ENCODE results near the gene UBR4. TPM values are rescaled to one million over a fixed set of nuclear protein-coding genes. Genes with fewer than 3 reads are reported as not detected.

The UBR4 gene
- total RNA-seq, 4 donors from 2014 or later, result 124 to 198 (median 131) TPM

DNA sequence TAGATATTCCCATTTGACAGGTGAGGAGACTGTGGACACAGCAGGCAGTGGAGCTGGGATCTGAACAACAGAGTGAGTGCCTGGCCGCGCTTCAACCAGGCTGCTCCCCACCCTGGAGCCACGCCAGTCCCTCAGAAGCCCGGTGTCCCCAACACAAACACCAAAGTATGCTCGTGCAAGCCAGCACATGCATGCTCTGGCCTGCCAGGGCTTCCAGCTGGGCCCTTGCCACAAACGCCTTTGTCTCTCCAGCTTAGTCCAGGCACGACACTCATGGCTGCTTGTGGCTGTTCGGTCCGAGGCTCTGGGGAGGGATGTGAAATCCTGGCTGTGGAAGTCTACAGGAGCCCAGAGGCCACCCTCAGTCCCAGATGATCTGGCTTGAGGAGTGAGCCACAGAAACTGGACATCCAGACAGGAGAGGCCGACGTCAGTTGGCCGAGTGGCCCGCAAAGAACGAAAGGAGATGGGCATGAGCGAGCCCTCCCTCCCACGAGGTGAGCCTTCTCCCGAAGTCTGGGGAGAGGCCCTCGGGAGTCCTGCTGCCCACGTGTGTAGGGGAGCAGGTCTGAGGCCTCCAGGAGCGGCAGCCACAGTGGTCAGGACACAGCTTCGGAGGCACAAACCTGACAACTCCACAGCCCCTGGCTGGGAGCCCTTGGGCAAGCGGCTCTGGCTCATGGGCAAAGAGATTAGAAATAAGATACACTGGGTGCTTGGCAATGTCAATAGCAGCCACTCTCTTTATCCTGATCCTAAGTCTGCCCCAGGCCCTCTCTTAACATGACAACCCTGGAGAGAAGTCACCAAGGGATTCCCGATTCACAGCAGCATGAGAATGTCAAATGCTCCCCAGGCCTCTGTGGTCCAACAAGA lies 136.5 kb downstream of the UBR4 start:
- TF ChIP-seq CTCF (IDR thresholded peaks at IDR 0.05; ENCODE audit: low read depth), result no peak

DNA sequence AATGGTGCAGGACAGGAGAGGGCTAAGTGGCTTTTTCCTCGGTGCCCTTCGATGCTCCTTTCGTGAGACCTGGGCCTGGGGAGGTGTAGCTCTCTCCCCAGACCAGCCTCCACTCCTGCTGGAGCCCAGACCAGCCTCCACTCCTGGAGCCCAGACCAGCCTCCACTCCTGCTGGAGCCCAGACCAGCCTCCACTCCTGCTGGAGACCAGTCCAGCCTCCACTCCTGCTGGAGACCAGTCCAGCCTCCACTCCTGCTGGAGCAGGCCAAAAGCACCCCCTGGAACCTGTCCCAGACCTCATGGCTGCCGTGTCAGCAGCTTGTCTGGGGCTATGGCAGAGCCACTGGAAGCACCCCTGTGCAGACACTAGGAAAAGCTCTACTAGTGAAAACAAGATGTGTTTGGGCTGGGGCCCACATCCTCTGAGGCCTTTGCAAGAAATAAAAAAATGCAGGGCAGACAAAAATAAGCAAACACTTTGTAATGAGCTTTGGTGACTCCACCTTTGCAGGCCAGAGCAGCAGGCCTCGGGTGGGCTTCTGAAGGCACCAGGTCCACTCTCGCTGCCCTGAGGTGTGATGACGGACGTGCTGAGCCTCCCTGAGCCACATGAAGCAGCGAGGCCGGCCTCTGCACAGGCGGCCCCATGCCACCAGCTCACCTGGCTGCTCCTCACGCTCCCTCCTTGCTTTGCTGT lies 137.6 kb downstream of the UBR4 start:
- TF ChIP-seq CTCF (IDR thresholded peaks at IDR 0.05; ENCODE audit: low read depth), result no peak

DNA sequence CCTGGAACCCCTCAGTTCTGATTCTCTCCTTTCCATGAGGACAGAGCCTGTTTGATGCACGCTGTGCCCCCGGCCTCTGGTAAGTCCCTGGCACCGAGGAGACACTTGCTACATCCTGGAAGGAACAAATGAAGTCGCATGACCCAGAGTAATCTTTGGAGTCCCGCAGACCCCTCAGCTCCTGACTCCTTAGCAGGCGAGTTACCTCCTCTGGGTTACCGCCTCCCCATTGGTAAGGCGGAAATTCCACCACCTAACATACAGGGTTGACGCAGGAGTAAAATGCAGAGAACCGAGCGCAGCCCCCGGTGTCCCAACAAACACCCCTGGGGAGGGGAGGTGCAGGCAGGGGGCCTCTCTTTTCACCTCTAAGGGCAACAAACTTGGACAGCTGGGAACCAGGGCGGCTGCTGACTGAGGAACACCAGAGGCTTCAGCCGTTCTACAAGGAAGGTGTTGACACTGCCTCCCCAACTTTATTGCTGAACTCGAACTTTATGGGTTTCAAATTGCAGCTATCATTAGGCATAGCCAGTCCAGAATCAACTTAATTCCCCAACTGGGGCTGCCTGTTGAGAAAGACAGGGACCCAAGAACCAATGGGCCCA lies 138.3 kb downstream of the UBR4 start:
- no peak for TF ChIP-seq CTCF (IDR thresholded peaks at IDR 0.05; ENCODE audit: low read depth)

DNA sequence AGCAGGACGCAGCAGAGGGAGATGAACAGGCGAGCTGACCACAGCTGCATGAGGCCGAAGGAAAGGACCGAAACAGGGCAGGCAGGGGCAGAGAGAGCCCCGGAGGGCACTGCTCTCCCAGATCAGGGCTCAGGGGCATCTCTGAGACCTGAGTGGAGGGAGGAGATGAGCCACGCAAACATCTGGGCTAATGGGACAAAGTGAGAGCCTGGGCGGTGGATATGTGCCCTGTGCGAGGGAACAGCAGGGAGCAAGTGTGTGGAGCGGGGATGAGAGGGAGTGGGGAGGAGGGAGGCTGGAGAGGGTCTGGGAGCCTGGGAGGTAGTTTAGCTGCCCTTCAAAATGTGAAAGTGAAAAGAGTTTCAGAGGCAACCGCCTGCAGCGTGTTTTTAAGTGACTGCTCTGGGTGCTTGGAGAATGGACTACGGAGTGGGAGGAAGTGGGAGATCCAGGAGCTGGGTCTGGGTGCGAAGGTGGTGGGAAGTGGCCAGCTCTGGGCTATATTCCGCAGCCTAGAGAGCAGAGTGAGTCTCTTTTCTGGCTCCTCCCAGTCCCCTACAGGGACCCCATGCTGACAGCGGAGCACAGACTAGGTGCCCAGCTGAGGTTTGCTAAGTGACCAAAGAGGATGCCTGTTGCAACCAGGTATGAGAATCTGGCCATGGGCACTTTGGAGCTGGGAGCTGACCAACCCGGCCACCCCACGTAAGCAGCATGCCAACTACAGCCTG lies 139.0 kb downstream of the UBR4 start:
- no peak for TF ChIP-seq CTCF (IDR thresholded peaks at IDR 0.05; ENCODE audit: low read depth)

DNA sequence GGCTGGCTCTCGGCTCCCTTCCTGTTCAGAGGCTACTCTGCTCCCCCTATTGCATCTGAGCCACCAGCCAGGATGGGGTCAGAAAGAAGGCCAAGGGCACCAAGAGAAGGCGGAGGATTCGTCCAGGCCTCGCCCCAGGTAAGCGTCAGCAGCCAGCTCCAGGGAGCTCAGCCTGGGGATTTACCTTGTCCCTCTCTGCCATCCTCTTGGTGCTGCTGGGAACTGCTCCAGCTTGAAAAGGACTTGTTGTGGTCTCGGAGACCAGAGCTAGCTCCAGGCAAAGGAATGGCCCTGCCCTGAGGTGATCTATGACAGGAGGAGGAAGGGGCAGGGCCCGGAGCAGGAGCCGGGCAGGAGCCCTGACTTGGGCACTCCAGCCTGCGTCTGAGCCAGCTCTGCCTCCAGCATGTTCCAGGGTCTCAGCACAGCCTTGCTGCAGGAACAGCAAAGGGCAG lies 139.8 kb downstream of the UBR4 start:
- TF ChIP-seq CTCF (IDR thresholded peaks at IDR 0.05; ENCODE audit: low read depth), result no peak

DNA sequence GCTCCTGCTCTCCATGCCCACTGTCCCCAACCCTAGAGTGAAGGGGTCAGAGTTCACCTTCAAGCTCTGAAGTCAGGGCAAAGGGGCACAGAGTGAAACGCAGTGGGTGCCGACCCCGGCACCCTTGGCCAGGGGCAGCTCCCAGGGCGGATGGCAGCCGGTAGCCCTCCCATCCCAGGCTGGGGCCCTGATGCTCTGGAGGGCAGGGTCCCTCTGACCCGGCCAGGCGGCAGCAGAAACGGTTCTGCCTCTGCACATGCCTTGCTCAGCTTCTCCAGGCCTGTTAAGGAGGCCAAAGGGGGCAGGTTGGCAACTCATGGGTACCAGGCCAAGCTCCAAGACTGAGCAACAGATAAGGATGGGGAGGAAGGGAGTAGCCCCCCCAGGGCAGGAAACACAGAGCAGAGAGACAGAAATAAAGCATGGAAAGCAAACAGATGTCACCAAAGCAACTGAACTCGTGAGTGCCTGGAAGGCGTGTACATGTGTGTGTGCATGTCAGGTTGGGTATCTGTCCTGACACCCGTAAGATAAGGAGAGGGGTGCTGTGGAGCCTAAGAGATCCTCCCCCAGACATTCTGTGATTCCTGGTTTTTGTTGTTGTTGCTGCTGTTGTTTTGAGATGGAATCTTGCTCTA lies 141.3 kb downstream of the UBR4 start:
- no peak for TF ChIP-seq CTCF (IDR thresholded peaks at IDR 0.05; ENCODE audit: low read depth)
